Activated CD8-positive, alpha-beta memory T cell treated with anti-CD3 and anti-CD28 coated beads for 1 hour (primary cell): ENCODE data around the gene GSTO1.

Experiments
- DNase-seq, 2 donors: peaks; one replicate each; pipeline ENCODE4 v3.0.0-alpha.2; 2020; ENCODE audit warnings: low read depth in 1 of 2; ENCODE audit errors: extremely low read depth in 1 of 2

GSTO1 gene

DNA sequence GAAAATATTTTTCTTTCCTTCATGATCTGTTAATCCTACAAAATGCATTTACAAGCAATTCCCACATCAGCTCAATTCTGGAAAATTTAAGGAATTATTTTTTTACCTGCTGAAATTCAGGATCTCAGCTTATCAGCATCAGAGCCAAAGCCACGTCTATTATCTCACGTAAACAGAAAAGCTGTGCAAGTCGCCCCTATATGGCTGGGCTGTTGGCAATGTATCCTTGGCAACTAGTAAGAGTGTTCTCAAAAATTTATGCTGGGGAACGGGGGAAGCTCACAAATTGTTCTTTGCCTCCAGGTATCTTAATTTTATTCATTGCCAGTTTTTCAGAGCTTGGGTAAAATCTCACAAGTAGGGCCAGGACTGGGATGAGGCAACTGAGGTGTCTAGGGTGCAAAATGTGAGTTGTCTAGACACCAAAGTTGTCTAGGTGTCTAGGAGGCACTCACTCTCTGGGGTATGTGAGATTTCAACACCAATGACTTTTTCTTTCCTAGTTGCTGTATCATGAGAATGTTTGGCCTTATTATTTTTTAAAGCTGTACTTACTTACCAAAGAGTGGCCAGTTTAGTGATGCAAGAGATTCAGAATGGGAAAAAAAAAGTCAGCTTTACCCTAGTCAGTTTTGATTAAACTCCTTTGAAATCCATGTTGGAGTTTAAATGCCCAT, 19.3 kb downstream of the GSTO1 start:
- no peak for DNase-seq

DNA sequence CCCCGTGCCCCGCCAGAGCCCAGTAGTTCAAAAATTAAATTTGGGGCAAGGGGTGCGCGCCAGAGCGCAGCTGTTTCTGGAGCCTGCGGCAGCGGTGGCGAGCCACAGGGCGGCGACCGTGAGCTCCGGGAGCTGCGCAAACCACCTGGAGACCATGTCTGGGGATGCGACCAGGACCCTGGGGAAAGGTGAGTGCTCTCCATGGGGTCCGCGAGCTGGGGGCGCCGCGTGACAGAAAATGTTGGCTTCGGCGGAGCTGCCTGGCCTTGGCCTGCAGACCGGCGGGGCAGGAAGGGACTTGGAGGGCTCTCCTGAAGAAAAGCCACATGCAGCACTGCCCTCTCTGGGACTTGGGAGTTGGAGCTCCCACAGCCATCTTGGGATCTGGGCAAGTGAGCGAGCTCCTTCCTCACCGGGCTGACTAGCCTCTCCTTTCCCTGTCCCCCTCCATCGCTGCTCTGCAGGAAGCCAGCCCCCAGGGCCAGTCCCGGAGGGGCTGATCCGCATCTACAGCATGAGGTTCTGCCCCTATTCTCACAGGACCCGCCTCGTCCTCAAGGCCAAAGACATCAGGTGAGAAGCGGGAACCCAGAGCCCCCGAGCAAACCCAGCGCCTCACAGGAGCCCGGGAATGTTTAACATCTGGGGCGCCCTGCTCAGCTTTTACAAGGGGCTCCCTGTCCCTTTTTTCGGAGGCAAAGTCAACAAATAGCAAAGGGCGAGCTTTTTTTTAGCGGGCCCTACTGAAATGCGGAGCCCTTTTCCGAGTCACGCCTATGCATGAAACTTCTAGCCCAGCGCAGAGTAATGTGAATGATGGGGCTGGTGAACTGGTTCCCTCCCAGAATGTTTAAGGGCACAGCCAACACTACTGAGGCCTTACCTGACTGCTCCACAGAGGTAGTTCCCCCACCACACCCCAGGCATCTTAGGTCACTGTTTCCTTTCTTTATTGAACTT, 20.4 kb downstream of the GSTO1 start:
- no peak for DNase-seq

DNA sequence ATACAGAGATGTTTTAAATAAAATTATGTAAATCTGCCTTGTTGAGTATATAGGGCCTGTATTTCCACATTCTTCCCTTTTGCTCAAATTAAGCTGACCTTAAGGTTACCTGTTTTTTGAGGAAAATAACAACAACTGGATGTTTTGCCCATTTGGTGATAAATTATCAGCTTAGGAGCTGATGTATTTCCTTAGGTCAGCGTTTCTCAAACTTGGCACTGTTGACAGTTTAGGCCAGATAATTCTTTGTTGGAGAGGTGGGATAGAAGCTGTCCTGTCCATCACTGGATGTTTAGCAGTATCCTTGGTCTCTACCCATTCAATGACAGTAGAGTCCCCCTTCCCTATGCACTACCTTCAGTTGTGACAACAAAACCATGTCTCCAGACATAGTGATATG, 21.5 kb downstream of the GSTO1 start:
- no peak for DNase-seq

DNA sequence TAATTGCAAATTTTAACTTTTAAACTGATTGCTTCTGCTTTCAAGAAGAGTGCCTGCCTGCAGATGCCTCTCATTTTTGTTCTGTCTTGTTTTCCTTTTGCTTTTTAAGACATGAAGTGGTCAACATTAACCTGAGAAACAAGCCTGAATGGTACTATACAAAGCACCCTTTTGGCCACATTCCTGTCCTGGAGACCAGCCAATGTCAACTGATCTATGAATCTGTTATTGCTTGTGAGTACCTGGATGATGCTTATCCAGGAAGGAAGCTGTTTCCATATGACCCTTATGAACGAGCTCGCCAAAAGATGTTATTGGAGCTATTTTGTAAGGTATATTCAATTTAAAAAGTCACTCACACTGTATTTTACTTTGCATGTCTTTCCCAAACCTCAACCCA, 23.1 kb downstream of the GSTO1 start:
- no peak for DNase-seq

DNA sequence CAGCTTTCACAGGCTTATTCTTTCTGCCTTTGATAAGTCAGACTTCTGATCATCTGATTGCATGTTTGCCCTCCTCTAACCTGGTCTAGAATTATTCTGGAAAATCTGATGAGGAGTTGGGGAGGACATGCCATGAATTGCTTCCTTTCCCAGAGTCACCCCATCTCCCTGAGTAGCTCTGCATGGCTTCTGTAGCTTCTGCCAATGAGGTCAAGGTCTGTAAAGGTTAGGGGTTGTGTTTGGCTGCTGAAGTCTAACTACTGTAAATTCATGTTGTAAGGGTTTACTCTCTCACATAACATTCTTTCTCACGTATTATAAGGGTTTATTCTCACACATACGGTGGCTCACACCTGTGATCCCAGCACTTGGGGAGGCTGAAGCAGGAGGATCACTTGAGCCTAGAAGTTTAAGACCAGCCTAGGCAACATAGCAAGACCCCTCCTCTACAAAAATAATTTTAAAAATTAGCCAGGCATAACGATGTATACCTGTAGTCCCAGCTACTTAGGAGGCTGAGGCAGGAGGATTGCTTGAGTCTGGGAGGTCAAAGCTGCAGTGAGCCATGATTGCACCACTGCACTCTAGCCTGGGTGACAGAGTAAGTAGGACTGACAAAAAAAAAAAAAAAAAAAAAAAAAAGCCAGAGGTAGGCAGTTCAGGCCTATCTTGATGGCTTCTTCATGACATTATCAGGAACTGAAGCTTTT, 25.0 kb downstream of the GSTO1 start:
- no peak for DNase-seq

DNA sequence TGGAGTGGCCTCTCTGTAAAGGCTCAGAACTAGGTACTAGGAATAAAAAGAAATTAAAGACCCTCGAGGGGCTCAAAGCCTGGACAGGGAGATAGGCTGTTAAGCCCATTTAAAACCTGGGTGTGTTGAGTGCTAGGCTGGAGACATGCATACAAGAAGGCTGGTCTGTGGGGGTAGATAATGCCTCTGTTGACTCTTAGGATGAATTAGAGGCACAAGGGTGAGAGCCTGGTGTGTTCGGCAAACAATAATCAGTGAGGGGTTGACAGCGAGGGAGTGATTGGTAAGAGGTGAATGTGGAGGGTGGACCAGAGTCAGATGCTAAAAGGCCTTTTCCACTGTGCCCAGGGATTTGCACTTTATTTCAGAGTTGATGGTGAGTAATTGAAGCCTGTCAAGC, 27.0 kb downstream of the GSTO1 start:
- no peak for DNase-seq

DNA sequence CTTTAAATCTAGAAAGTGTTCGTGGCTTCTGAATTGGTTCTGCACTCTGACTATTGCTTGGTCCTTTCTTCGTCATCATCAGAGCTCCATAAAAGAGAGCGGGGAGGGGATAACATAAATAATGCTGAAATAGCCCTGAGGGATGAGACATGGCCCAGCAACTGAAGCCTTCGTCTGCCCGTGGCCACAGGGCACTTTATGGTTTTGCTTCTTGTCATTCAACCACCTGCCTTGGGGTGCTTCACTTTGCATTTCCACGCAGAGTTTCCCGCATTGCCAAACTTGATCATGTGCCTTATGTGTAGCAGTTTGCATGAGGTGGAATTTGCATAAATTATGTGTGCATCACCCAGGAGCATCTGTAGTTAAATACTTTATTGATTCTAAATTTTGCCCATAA, 30.2 kb downstream of the GSTO1 start:
- no peak for DNase-seq

DNA sequence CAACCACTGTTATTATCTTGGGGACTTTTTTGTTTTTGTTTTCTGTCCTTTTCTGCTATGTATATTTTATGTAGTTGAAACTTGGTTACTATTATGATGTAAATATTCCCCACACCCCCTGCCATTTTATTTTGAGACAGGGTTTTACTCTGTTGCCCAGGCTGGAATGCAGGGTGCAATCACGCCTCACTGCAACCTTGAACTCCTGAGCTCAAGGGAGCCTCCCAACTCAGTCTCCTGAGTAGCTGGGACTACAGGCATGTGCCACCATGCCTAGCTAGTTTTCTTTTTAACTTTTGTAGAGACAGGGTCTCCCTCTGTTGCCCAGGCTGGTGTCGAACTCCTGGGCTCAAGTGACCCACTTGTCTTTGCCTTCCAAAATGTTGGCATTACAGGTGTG, 32.2 kb downstream of the GSTO1 start:
- DNase-seq = no peak

DNA sequence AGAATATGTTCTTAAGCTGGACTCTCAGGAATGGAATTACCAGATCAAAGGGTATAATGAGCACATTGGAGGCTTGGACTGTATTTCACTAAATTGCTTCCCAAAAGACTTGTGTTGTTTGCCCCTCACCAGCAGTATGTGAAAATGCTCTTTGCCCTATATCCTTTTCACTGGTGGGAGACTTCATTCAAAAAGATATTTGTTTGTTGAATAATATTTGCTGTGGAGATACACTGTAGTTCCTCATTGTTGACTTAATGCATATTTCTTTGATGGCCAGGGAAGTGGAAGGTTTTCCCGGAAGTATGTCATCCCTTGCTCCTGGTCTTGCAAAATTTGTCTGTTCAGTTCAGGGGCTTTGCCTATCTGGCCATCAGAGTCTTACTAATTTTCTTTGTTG, 33.7 kb downstream of the GSTO1 start:
- no peak for DNase-seq

DNA sequence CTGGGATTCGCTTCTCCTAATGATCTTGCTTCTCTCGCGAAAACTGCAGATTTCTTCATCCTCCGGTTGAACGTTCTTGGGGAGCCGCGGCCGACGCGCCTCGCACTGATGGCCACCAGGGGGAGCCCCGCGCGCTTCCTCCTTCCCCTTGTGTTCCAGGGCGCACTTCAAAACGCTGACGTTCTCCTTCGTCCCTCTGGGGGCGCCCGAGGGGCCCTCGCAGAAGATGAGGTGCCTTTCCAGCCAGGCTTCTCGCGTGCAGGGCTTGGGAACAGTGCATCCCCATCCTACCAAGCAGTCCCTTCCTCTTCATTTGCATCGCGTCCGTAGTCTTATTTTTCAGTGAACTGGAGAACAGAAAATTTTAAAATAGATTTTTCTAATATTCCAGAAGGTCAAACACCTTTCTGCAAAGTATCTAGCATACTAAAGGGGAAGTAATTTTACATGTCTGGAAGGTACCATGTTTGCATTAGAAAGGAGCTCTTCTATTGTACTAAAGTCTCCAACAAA, 36.8 kb downstream of the GSTO1 start:
- DNase-seq = peak; percentile 76 to 83

DNA sequence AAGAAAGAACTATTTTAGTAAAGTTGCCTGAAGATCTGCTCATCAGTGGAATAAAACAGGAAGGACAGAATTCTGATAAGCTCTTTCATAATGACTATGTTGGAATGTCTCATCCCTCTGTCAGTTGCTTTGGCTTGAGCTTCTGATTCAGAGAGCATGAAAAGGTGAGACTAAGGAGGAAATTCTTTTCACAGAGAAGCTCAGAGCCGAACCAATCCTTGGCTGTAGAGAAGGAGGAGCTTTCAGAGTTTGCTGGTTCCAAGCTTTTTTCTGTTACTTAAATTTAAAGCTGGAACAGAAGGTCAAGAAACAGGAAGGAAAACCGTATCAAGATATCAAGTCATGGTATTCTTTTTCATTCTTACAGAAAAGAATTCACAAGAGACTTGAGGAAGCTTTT, 38.3 kb downstream of the GSTO1 start:
- DNase-seq = no peak

DNA sequence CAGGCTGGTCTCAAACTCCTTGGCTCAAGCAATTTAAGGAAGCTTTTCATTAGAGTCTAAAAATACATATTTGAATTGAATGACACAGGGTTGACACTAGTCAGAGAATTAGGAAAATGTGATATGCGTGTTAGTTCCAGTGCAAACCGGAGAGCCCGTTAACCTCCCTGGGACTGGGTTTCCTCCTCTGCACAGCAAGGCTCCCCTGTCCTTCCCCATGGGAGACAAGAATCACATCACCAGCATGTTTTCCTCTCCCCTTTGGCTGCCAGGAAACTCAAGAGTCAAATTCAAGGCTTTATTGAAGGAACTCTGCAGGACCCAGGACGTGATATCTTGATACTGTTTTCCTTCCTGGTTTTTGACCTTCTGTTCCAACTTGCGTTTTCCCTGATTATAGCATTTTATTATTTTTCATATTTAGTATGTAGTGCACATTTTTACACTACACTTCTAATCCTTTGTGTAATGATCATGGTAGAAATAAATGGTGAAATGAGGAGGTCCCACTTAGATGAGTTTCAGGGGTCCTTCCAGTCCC, 39.2 kb downstream of the GSTO1 start:
- DNase-seq = no peak

DNA sequence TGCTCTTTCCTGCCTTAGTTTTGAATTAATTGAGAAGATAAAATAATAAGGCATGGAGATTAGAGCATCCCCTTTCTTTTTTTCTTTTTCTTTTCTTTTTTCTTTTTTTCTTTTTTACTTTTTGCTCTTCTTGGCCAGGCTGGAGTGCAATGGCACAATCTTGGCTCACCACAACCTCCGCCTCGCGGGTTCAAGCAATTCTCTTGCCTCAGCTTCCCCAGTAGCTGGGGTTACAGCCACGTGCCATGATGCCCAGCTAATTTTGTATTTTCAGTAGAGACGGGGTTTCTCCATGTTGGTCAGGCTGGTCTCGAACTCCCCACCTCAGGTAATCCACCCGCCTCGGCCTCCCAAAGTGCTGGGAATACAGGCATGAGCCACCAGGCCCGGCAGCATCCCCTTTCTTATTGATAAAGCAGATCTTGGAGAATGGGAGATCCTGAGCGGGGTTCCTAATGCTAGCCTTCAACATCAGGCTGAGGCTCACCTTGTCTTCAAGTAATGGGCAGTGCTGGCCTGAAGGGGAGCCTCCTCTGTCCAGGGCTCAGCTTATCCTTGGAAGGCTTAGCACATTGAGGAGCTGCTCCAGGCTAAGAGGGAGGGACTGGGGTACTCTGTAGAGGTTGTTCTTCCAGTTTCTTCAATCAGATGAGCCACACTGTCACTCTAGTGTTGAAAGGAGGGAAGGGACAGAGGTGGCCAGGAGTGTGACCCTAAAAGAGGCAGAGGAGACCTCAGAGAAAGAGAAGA, 42.2 kb downstream of the GSTO1 start:
- no peak for DNase-seq

DNA sequence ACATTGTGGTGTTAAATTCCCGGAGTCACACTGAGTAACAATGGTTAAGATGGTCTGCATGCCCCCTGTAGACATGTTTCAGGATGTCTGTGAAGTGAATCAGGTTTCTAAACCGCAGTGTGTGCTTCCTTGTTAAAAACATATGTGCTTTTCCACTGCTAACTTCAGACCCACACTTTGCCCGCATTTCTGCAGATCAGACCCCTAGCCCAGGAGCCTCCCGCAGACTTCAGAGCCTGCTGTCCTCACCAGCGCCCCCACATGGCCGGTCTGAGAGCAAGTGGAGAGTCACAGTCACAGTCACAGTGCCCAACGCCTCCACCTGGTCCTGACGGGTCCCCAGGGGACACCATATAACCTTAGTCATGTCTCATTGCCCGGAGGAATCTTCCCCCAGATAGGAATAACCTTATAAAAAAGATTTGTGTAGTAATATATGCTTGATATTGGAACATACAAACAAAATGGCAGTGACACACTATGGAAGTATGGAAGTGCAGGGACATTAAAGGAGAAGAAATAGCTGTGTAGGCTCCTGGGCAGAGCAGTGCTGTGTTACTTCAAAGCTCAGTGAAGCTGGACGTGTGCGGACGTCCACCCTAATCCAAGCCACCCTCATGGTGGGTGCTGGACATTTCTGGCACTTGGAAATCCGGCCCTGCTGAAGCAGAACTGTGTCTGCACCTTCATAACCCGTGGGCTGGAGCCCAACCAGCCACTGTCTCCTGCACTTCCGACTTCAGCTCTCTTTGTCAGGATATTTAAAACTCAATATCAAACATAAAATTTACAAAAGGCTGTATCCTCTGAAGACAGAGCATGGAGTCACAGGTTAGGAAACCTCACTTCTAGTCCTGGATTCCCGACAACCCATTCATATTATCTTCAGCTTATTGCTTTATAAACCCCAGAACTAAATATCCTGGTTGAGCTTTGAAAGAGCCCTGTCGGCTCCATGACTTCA, 43.3 kb downstream of the GSTO1 start:
- DNase-seq = no peak

DNA sequence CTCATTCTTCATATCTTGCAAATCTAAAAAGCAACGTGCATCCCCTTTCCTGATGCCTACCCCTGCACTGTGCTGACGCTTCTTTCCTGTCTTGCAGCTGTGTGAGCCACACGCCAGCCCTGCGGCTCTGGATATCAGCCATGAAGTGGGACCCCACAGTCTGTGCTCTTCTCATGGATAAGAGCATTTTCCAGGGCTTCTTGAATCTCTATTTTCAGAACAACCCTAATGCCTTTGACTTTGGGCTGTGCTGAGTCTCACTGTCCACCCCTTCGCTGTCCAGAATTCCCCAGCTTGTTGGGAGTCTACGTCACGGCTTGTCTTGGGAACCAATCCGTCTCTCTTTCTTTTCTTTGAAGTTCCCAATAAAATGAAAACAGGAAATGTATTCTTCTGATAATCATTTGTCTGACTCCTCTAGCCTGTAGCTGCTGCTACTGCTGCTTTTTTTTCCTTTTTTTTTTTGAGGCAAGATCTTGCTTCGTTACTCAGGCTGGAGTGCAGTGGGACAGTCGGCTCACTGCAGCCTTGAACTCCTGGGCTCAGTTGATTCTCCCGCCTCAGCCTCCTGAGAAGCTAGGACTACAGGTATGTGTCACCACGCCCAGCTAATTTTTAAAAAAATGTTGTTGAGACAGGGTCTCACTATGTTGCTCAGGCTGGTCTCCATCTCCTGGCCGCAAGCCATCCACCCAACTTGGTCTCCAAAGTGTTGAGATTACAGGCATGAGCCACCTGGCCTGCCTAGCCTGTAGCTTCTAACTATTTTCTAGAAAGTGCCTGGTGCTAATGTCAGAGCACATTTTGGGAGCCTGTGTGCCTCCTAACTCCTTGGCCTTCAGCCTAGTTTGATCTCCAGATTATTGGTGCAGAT, 44.6 kb downstream of the GSTO1 start:
- DNase-seq = no peak

DNA sequence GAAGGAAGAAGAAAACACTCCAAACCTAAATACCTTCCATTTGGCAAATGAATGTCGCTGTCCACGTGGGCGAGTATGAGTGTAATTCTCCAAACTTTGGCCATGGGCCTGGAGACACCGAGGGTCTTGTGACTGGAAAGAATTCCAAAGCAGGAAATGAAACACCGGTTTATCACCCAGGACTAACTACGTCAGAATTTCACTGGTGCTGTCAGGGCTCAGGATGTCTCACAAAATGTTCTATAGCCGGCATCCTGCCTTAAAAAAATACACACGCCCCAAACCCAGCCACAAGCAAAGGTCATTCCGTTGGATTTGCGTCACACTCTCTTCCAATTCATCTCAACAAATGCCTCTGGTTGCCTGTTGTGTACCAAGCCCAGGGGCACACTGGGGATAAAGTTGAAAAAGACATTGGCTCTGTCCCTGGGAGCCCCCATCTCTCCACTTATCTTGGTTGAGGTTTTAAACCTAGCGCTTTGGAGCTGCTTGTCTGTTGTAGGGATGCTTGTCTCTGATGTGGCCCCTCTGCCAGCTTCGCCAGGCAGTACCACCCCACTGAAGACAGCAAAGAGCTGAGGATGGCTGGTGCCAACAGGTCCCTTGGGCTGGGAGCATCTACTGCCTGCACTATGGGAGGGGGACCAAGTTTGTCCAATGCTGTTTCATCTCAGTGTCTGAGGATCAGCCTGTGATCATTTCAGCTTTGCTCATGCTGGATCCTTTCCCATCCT, 45.5 kb downstream of the GSTO1 start:
- DNase-seq = no peak

DNA sequence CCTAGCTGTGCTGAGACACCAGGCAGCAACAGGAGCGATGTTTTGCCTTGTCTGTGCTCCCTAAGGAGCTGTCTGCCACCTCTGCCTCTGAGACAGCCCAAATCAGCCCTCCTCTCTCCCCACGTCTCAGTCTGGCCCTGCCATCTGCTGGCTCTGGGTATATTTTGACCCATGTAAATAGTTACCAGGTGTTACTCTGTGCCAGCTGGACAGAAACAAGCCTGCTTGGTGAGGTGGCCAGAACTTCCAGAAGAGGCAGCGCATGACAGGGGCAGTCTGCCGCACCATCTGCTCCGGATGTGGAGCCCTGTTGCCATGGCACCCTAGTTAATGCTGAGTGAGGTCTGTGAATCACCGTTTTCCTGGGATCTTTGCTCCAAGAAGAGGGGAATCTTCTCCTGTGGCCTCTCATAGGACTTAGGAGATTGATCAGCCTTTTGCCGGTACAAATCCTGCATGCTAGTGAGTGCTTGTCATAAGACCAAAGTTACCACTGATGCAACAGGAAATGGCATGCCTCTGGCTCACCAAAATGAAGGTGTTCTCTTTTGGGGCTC, 46.1 kb downstream of the GSTO1 start:
- no peak for DNase-seq
